HG02938 (cell line): Measurements from ENCODE around the gene RCOR1.
"Not testable (repeated sequence)": the region's sequence is repeated elsewhere in the genome, so short reads cannot be mapped to it uniquely, and the experiment has no call there.

ENCODE experiments used
- ATAC-seq: cut with Tn5 transposase; IDR thresholded peaks from one replicate; pipeline ENCODE4 v1.9.1; 2021; ENCODE audit warnings: mild to moderate bottlenecking, moderate library complexity; ENCODE audit not compliant: unreplicated experiment

Gene RCOR1

GRCh38 chr14:102739190-102739469, 146.7 kb downstream of the RCOR1 start:
- no peak for ATAC-seq

GRCh38 chr14:102746634-102747438, 154.4 kb downstream of the RCOR1 start:
- no peak for ATAC-seq

- no peak for ATAC-seq
Observed at GRCh38 chr14:102748806-102749205, 156.4 kb downstream of the RCOR1 start.

GRCh38 chr14:102749393-102750305, 157.2 kb downstream of the RCOR1 start:
- no peak for ATAC-seq

- no peak for ATAC-seq
Observed at GRCh38 chr14:102750376-102750775, 157.9 kb downstream of the RCOR1 start.

GRCh38 chr14:102751088-102751487, 158.6 kb downstream of the RCOR1 start:
- no peak for ATAC-seq

GRCh38 chr14:102752239-102752847, 159.9 kb downstream of the RCOR1 start:
- no peak for ATAC-seq

GRCh38 chr14:102754370-102755262, 162.2 kb downstream of the RCOR1 start:
- ATAC-seq: no peak

- no peak for ATAC-seq
Observed at GRCh38 chr14:102757646-102758045, 165.2 kb downstream of the RCOR1 start.

GRCh38 chr14:102758087-102758486, 165.6 kb downstream of the RCOR1 start:
- no peak for ATAC-seq

GRCh38 chr14:102759456-102760187, 167.2 kb downstream of the RCOR1 start:
- no peak for ATAC-seq

GRCh38 chr14:102760496-102761193, 168.2 kb downstream of the RCOR1 start:
- ATAC-seq: no peak

GRCh38 chr14:102761206-102761605, 168.8 kb downstream of the RCOR1 start:
- no peak for ATAC-seq

GRCh38 chr14:102764220-102764671, 171.8 kb downstream of the RCOR1 start:
- peak; percentile 59 for ATAC-seq

GRCh38 chr14:102765770-102766169, 173.3 kb downstream of the RCOR1 start:
- ATAC-seq: not testable (repeated sequence)

- peak; percentile 49 for ATAC-seq
Observed at GRCh38 chr14:102768223-102769048, 176.0 kb downstream of the RCOR1 start.

- ATAC-seq: no peak
Observed at GRCh38 chr14:102769049-102769327, 176.5 kb downstream of the RCOR1 start.
